ENCODE measurements around the gene SPIRE2. TPM values are rescaled to one million over a fixed set of nuclear protein-coding genes. Genes with fewer than 3 reads are reported as not detected.

The SPIRE2 gene
- total and polyA plus RNA-seq, 2 of the 13 experiments (the other 11 are each of a cell fraction or from before 2014, with no cell fraction given) = 13.3 to 37.5 TPM

GRCh38 chr16:89828870-89829629, 775 bp downstream of the SPIRE2 start (continued):
- TF ChIP-seq NFIC (IDR thresholded peaks at IDR 0.05; ENCODE audit: low read length) (no peak), MEIS2 (CRISPR knock-in tag; IDR thresholded peaks at IDR 0.05) (no peak), ZSCAN21 (CRISPR knock-in tag; IDR thresholded peaks at IDR 0.05; ENCODE audit: borderline replicate concordance) (no peak), HOXA5 (CRISPR knock-in tag; IDR thresholded peaks at IDR 0.05) (no peak), GLI4 (CRISPR knock-in tag; IDR thresholded peaks at IDR 0.05; ENCODE audit: borderline replicate concordance) (0 out of 2 replicates have a peak, but pooled peaks have one; percentile 69), ZNF224 (CRISPR knock-in tag; IDR thresholded peaks at IDR 0.05) (no peak), GABPB1 (CRISPR knock-in tag; IDR thresholded peaks at IDR 0.05) (peak; percentile 36; the same call in 1 of the 2 replicates), KDM3A (CRISPR knock-in tag; IDR thresholded peaks at IDR 0.05; ENCODE audit: low read depth) (no peak), ZNF580 (CRISPR knock-in tag; IDR thresholded peaks at IDR 0.05; ENCODE audit: borderline replicate concordance, low read depth) (no peak), TIGD3 (CRISPR knock-in tag; IDR thresholded peaks at IDR 0.05; ENCODE audit: borderline replicate concordance) (no peak), TFAP4 (IDR thresholded peaks at IDR 0.05; ENCODE audit: borderline replicate concordance, low read depth) (no peak), EZH2 (conservative IDR thresholded peaks at IDR 0.05; ENCODE audit: low read depth, low read length) (no peak), TSC22D2 (CRISPR knock-in tag; IDR thresholded peaks at IDR 0.05; ENCODE audit: borderline replicate concordance) (no peak), NR0B2 (CRISPR knock-in tag; IDR thresholded peaks at IDR 0.05) (no peak), ZNF597 (CRISPR knock-in tag; IDR thresholded peaks at IDR 0.05) (no peak), ETV5 (CRISPR knock-in tag; IDR thresholded peaks at IDR 0.05; ENCODE audit: borderline replicate concordance) (no peak; the same call in 1 of the 2 replicates), PLSCR1 (CRISPR knock-in tag; IDR thresholded peaks at IDR 0.05; ENCODE audit: borderline replicate concordance) (no peak), HBP1 (CRISPR knock-in tag; IDR thresholded peaks at IDR 0.05; ENCODE audit: low read depth) (no peak), TP53 (CRISPR knock-in tag; conservative IDR thresholded peaks at IDR 0.05) (no peak), ARHGAP35 (CRISPR knock-in tag; IDR thresholded peaks at IDR 0.05; ENCODE audit: borderline replicate concordance) (no peak; the same call in 1 of the 2 replicates), CBX5 (CRISPR knock-in tag; IDR thresholded peaks at IDR 0.05; ENCODE audit: borderline replicate concordance) (no peak), ZBTB7B (CRISPR knock-in tag; IDR thresholded peaks at IDR 0.05) (no peak; the same call in 1 of the 2 replicates), ISX (CRISPR knock-in tag; conservative IDR thresholded peaks at IDR 0.05) (no peak), ZNF143 (CRISPR knock-in tag; IDR thresholded peaks at IDR 0.05) (no peak)

Data from HepG2 (cell line).